Activated T-helper 1 cell treated with anti-CD3 and anti-CD28 coated beads, Interleukin-12 subunit alpha, Interleukin-12 subunit beta, Interleukin-2, Interleukin-4 antibody, amounts not matched to agents 30 ng/mL and 10 ng/mL and 1 ng/mL, durations not matched to agents 14 hours and 24 hours and 36 hours (primary cell): ENCODE results near the gene KLRG1. TPM values are rescaled to one million over a fixed set of nuclear protein-coding genes. Genes with fewer than 3 reads are reported as not detected.
A peak's percentile ranks its signal among the peaks of the same experiment; 100 is the strongest.

Experiments
- DNase-seq: peaks from one replicate; pipeline ENCODE4 v3.0.0; 2021; ENCODE audit warnings: low spot score
- H3K27ac Mint-ChIP-seq: one replicate; pipeline ENCODE4 v1.8.0; 2021; ENCODE audit warnings: mild to moderate bottlenecking, mixed read lengths
- H3K27me3 Mint-ChIP-seq: one replicate; pipeline ENCODE4 v1.8.0; 2022; ENCODE audit warnings: mild to moderate bottlenecking, moderate library complexity, mixed read lengths; ENCODE audit not compliant: insufficient read depth
- H3K36me3 Mint-ChIP-seq: one replicate; pipeline ENCODE4 v1.8.0; 2021; ENCODE audit warnings: low read depth, mixed read lengths
- H3K4me1 Mint-ChIP-seq: one replicate; pipeline ENCODE4 v1.8.0; 2021; ENCODE audit warnings: low read depth, mixed read lengths
- H3K4me3 Mint-ChIP-seq: one replicate; pipeline ENCODE4 v1.8.0; 2021; ENCODE audit warnings: mild to moderate bottlenecking, moderate library complexity, mixed read lengths
- H3K9me3 Mint-ChIP-seq: one replicate; pipeline ENCODE4 v1.8.0; 2021; ENCODE audit warnings: mixed read lengths
- intact Hi-C: fragments of 100-400 bp; cut with micrococcal nuclease; formaldehyde crosslinking; loops from one replicate; pipeline ENCODE4 v1.15.1; 2024
- total RNA-seq: library from RNA; stranded (reverse); gene quantifications from 2 replicates; pipeline ENCODE4 v1.2.3, GENCODE V29; 2022

The KLRG1 gene
- total RNA-seq, result 0.69 and 1.4 TPM in 2 replicates

- Mint-ChIP-seq H3K4me3 (peak within 1 kb of the TSS; percentile 4), H3K27me3 (no peaks in the 10 kb centered on the region), H3K27ac (no peak within 1 kb of the TSS), H3K4me1 (peaks cover 39% of the 10 kb centered on the region), H3K9me3 (no peaks in the 10 kb centered on the region), H3K36me3 (no peaks in the 10 kb centered on the region)
- intact Hi-C loops, result loop anchor here (2.0 kb wide), 1 partner anchor 39 kb away; no protein-coding TSS in a partner anchor
- no peak for DNase-seq
Observed at GRCh38 chr12:8989413-8989812, at the start of gene KLRG1. Gene KLRG1 (plus strand): TSS chr12:8989546. CDS start chr12:8989636, 90 bp downstream.

GRCh38 chr12:8941691-8942478, 47.5 kb upstream of the KLRG1 start:
- Mint-ChIP-seq H3K27ac (no peak overlapping the region), H3K36me3 (peaks cover 41% of the 10 kb centered on the region), H3K4me3 (no peak overlapping the region), H3K9me3 (no peaks in the 10 kb centered on the region), H3K27me3 (no peaks in the 10 kb centered on the region), H3K4me1 (peaks cover 10% of the 10 kb centered on the region)
- intact Hi-C loops, result no loop called here
- DNase-seq, result no peak

GRCh38 chr12:8943565-8944186, 45.7 kb upstream of the KLRG1 start:
- H3K4me1 Mint-ChIP-seq, result peaks cover 28% of the 10 kb centered on the region
- H3K4me3 Mint-ChIP-seq, result no peak overlapping the region
- DNase-seq, result no peak
- intact Hi-C loops, result no loop called here
- H3K27me3 Mint-ChIP-seq, result no peaks in the 10 kb centered on the region
- peaks cover 39% of the 10 kb centered on the region for H3K36me3 Mint-ChIP-seq
- H3K27ac Mint-ChIP-seq, result no peak overlapping the region
- H3K9me3 Mint-ChIP-seq, result no peaks in the 10 kb centered on the region

GRCh38 chr12:8946733-8947132, 42.6 kb upstream of the KLRG1 start:
- H3K4me1 Mint-ChIP-seq, result peaks cover 45% of the 10 kb centered on the region
- H3K27ac Mint-ChIP-seq, result peak overlapping the region; percentile 24
- no peaks in the 10 kb centered on the region for H3K9me3 Mint-ChIP-seq
- DNase-seq, result no peak
- peaks cover 33% of the 10 kb centered on the region for H3K36me3 Mint-ChIP-seq
- no peaks in the 10 kb centered on the region for H3K27me3 Mint-ChIP-seq
- H3K4me3 Mint-ChIP-seq, result peak overlapping the region; percentile 50
- intact Hi-C loops, result loop anchor here (5.0 kb wide), 1 partner anchor 921 kb away; the partner anchor contains the start of gene CLEC2B

- H3K4me1 Mint-ChIP-seq, result peaks cover 53% of the 10 kb centered on the region
- DNase-seq, result no peak
- peak overlapping the region; percentile 50 for H3K4me3 Mint-ChIP-seq
- H3K27ac Mint-ChIP-seq, result no peak overlapping the region
- H3K9me3 Mint-ChIP-seq, result peaks cover 3% of the 10 kb centered on the region
- H3K36me3 Mint-ChIP-seq, result peaks cover 28% of the 10 kb centered on the region
- intact Hi-C loops, result loop anchor here (2.0 to 5.0 kb wide), 2 partner anchors 297 to 920 kb away; partner anchors contain the start of gene CLEC2B
- H3K27me3 Mint-ChIP-seq, result no peaks in the 10 kb centered on the region
Observed at GRCh38 chr12:8947737-8948136, 41.6 kb upstream of the KLRG1 start.

GRCh38 chr12:8948701-8949341, 40.5 kb upstream of the KLRG1 start:
- Mint-ChIP-seq H3K4me1 (peaks cover 64% of the 10 kb centered on the region), H3K4me3 (peak overlapping the region; percentile 100), H3K27me3 (no peaks in the 10 kb centered on the region), H3K27ac (peak overlapping the region; percentile 92), H3K36me3 (peaks cover 27% of the 10 kb centered on the region), H3K9me3 (peaks cover 10% of the 10 kb centered on the region)
- DNase-seq, result no peak
- intact Hi-C loops, result loop anchor here (1.0 to 5.0 kb wide), 4 partner anchors 35 to 918 kb away; partner anchors contain the start of genes CLEC2B, PHC1 and RIMKLB

- intact Hi-C loops, result loop anchor here (1.0 to 5.0 kb wide), 10 partner anchors 35 to 918 kb away; partner anchors contain the start of genes CLEC2B, KLRG1, PHC1 and RIMKLB
- Mint-ChIP-seq H3K4me3 (peak within 1 kb of the TSS; percentile 100), H3K27ac (peak within 1 kb of the TSS; percentile 92), H3K4me1 (peaks cover 72% of the 10 kb centered on the region), H3K36me3 (peaks cover 30% of the 10 kb centered on the region), H3K27me3 (no peaks in the 10 kb centered on the region), H3K9me3 (peaks cover 14% of the 10 kb centered on the region)
- DNase-seq, result peak; percentile 86
Observed at GRCh38 chr12:8949342-8950220, 39.8 kb upstream of the KLRG1 start, which contains the start of gene M6PR. Gene M6PR (minus strand): TSS chr12:8949645. CDS start chr12:8946404, 3,241 bp downstream.

GRCh38 chr12:8950221-8950527, 39.2 kb upstream of the KLRG1 start:
- no peaks in the 10 kb centered on the region for H3K27me3 Mint-ChIP-seq

GRCh38 chr12:8950702-8951478, 38.5 kb upstream of the KLRG1 start:
- H3K4me3 Mint-ChIP-seq, result peak overlapping the region; percentile 100
- intact Hi-C loops, result loop anchor here (1.0 to 5.0 kb wide), 7 partner anchors 38 to 701 kb away; partner anchors contain the start of gene KLRG1
- H3K27ac Mint-ChIP-seq, result peak overlapping the region; percentile 92
- no peak for DNase-seq
- no peaks in the 10 kb centered on the region for H3K27me3 Mint-ChIP-seq
- peaks cover 14% of the 10 kb centered on the region for H3K9me3 Mint-ChIP-seq
- H3K36me3 Mint-ChIP-seq, result peaks cover 24% of the 10 kb centered on the region
- H3K4me1 Mint-ChIP-seq, result peaks cover 71% of the 10 kb centered on the region

More at GRCh38 chr12:8950221-8950527, 39.2 kb upstream of the KLRG1 start:
- Mint-ChIP-seq H3K4me3 (peak overlapping the region; percentile 100), H3K9me3 (peaks cover 14% of the 10 kb centered on the region), H3K27ac (peak overlapping the region; percentile 92), H3K4me1 (peaks cover 72% of the 10 kb centered on the region), H3K36me3 (peaks cover 27% of the 10 kb centered on the region)
- intact Hi-C loops, result loop anchor here (1.0 to 5.0 kb wide), 6 partner anchors 39 to 702 kb away; partner anchors contain the start of gene KLRG1
- DNase-seq, result no peak

GRCh38 chr12:8951744-8952143, 37.6 kb upstream of the KLRG1 start:
- peaks cover 64% of the 10 kb centered on the region for H3K4me1 Mint-ChIP-seq
- H3K27me3 Mint-ChIP-seq, result no peaks in the 10 kb centered on the region
- H3K9me3 Mint-ChIP-seq, result peaks cover 14% of the 10 kb centered on the region
- H3K4me3 Mint-ChIP-seq, result peak overlapping the region; percentile 80
- no peak for DNase-seq
- H3K36me3 Mint-ChIP-seq, result peaks cover 20% of the 10 kb centered on the region
- peak overlapping the region; percentile 69 for H3K27ac Mint-ChIP-seq
- intact Hi-C loops, result loop anchor here (1.0 to 5.0 kb wide), 4 partner anchors 37 to 701 kb away; partner anchors contain the start of gene KLRG1

GRCh38 chr12:8953773-8954402, 35.5 kb upstream of the KLRG1 start:
- peaks cover 14% of the 10 kb centered on the region for H3K9me3 Mint-ChIP-seq
- DNase-seq, result no peak
- intact Hi-C loops, result loop anchor here (1.0 to 5.0 kb wide), 2 partner anchors 71 to 698 kb away; no protein-coding TSS in a partner anchor
- no peaks in the 10 kb centered on the region for H3K27me3 Mint-ChIP-seq
- peaks cover 42% of the 10 kb centered on the region for H3K4me1 Mint-ChIP-seq
- peak overlapping the region; percentile 25 for H3K4me3 Mint-ChIP-seq
- peaks cover 19% of the 10 kb centered on the region for H3K36me3 Mint-ChIP-seq
- H3K27ac Mint-ChIP-seq, result peak overlapping the region; percentile 67
